H1 (cell line): Measurements from ENCODE around the gene MAGI3. TPM values are rescaled to one million over a fixed set of nuclear protein-coding genes. Genes with fewer than 3 reads are reported as not detected.
"Not testable (repeated sequence)": the region's sequence is repeated elsewhere in the genome, so short reads cannot be mapped to it uniquely, and the experiment has no call there.

Experiments
- CTCF ChIA-PET: fragments of 300-600 bp; sonication (Branson Sonifier 250); formaldehyde crosslinking; loops from one replicate; lab custom pipeline; 2021; ENCODE audit not compliant: partially characterized antibody; lab: Charles Lee
- POLR2A ChIA-PET: fragments of 300-600 bp; sonication (Branson Sonifier 250); formaldehyde crosslinking; loops from one replicate; lab custom pipeline; 2021; ENCODE audit warnings: inconsistent platforms; ENCODE audit not compliant: partially characterized antibody; lab: Charles Lee
- DNase-seq, 2 experiments: peaks; one replicate each; pipeline versions ENCODE4 v3.0.0 to v3.0.0-alpha.2; 2010 to 2022; ENCODE audit warnings: low spot score in 2 of 2, low read depth in 1 of 2, mixed read lengths in 1 of 2
- FAIRE-seq: peaks from 2 replicates; lab custom pipeline; 2011; peaks lifted over from hg19 to GRCh38; lab: Jason Lieb, UNC
- H2AFZ ChIP-seq: 2 replicates; pipeline ENCODE4 v1.8.1; 2012; ENCODE audit warnings: low read length, inconsistent platforms
- H2AK5ac ChIP-seq: 2 replicates; pipeline ENCODE4 v1.6.1; 2013; ENCODE audit warnings: low read depth, low read length
- H2BK120ac ChIP-seq: replicated peaks from 2 replicates; pipeline ENCODE3; 2013; ENCODE audit warnings: low read depth, low read length, inconsistent platforms
- H2BK12ac ChIP-seq: 2 replicates; pipeline ENCODE4 v1.6.1; 2013; ENCODE audit warnings: low read depth, low read length
- H2BK15ac ChIP-seq: 2 replicates; pipeline ENCODE4 v1.6.1; 2013; ENCODE audit warnings: low read length
- H2BK20ac ChIP-seq: 2 replicates; pipeline ENCODE4 v1.6.1; 2013; ENCODE audit warnings: low read length
- H2BK5ac ChIP-seq: 2 replicates; pipeline ENCODE4 v1.6.1; 2013; ENCODE audit warnings: low read depth, low read length
- H3K14ac ChIP-seq: 2 replicates; pipeline ENCODE4 v1.6.1; 2013; ENCODE audit warnings: inconsistent platforms; ENCODE audit not compliant: insufficient read length
- H3K18ac ChIP-seq: 2 replicates; pipeline ENCODE4 v1.6.1; 2013; ENCODE audit warnings: low read length; ENCODE audit errors: extremely low read depth
- H3K23ac ChIP-seq: 2 replicates; pipeline ENCODE4 v1.6.1; 2013; ENCODE audit warnings: inconsistent platforms; ENCODE audit not compliant: insufficient read length
- H3K23me2 ChIP-seq: 2 replicates; pipeline ENCODE4 v1.6.1; 2013; ENCODE audit warnings: low read depth, low read length
- H3K27ac ChIP-seq: 2 replicates; pipeline ENCODE4 v1.6.1; 2011; ENCODE audit warnings: low read depth, low read length, inconsistent platforms
- H3K27me3 ChIP-seq, 4 experiments: replicated peaks in 1 of 4; 1 replicate in 1 of 4; 2 replicates in 3 of 4; pipeline versions ENCODE4 v1.6.1 to v1.8.1; 2011 to 2013; ENCODE audit warnings: low read length in 3 of 4, mild to moderate bottlenecking in 3 of 4, inconsistent platforms in 2 of 4, mixed read lengths in 2 of 4, moderate library complexity in 1 of 4; ENCODE audit not compliant: control insufficient read depth in 3 of 4, insufficient read depth in 3 of 4; ENCODE audit errors: extremely low read depth in 1 of 4
- H3K36me3 ChIP-seq, 4 experiments: 2 replicates each; pipeline versions ENCODE4 v1.6.1 to v1.8.1; 2011 to 2013; ENCODE audit warnings: mild to moderate bottlenecking in 4 of 4, low read length in 3 of 4, moderate library complexity in 2 of 4, control low read depth in 1 of 4, inconsistent platforms in 1 of 4; ENCODE audit not compliant: insufficient read depth in 4 of 4, control insufficient read depth in 2 of 4
- H3K4ac ChIP-seq: replicated peaks from 2 replicates; pipeline ENCODE3; 2013; ENCODE audit warnings: low read length, low read depth, mixed read lengths, inconsistent platforms; ENCODE audit not compliant: insufficient read length
- H3K4me1 ChIP-seq, 4 experiments: replicated peaks in 1 of 4; 1 replicate in 1 of 4; 2 replicates in 3 of 4; pipeline versions ENCODE4 v1.6.1 to v1.8.1; 2011 to 2013; ENCODE audit warnings: low read length in 3 of 4, inconsistent platforms in 2 of 4, mixed read lengths in 1 of 4; ENCODE audit not compliant: insufficient read depth in 4 of 4, control insufficient read depth in 3 of 4
- H3K4me2 ChIP-seq, 2 experiments: 2 replicates each; pipeline versions ENCODE4 v1.6.1 to v1.8.1; 2011 to 2013; ENCODE audit warnings: low read depth in 2 of 2, low read length in 2 of 2, control low read depth in 1 of 2, inconsistent platforms in 1 of 2, mild to moderate bottlenecking in 1 of 2; ENCODE audit not compliant: insufficient read depth in 1 of 2
- H3K4me3 ChIP-seq, 4 experiments: fragments of 200-600, 300-600 bp in 1 of 4; sonication (generic), shearing (Covaris generic), sonication (Bioruptor Twin) in 1 of 4; 2 replicates each; pipeline versions ENCODE4 v1.5.1 to v1.8.1; 2011 to 2016; ENCODE audit warnings: low read length in 4 of 4, low read depth in 3 of 4, control low read depth in 2 of 4, inconsistent platforms in 2 of 4, mild to moderate bottlenecking in 2 of 4, mixed read lengths in 1 of 4, moderate library complexity in 1 of 4; ENCODE audit not compliant: insufficient read depth in 2 of 4; ENCODE audit errors: extremely low read depth in 1 of 4
- H3K56ac ChIP-seq: replicated peaks from 2 replicates; pipeline ENCODE3; 2013; ENCODE audit warnings: low read depth, mild to moderate bottlenecking, mixed read lengths, low read length, inconsistent platforms; ENCODE audit not compliant: insufficient read length
- H3K79me1 ChIP-seq: 2 replicates; pipeline ENCODE4 v1.6.1; 2013; ENCODE audit warnings: low read depth, low read length, control low read depth
- H3K79me2 ChIP-seq, 2 experiments: 2 replicates each; pipeline versions ENCODE4 v1.6.1 to v1.8.1; 2012 to 2013; ENCODE audit warnings: low read length in 2 of 2, mild to moderate bottlenecking in 2 of 2, inconsistent platforms in 1 of 2; ENCODE audit not compliant: insufficient read depth in 2 of 2, control insufficient read depth in 1 of 2
- H3K9ac ChIP-seq, 4 experiments: replicated peaks in 1 of 4; 1 replicate in 1 of 4; 2 replicates in 3 of 4; pipeline versions ENCODE4 v1.6.1 to v1.8.1; 2011 to 2013; ENCODE audit warnings: low read depth in 3 of 4, low read length in 3 of 4, control low read depth in 2 of 4, mild to moderate bottlenecking in 2 of 4, moderate library complexity in 2 of 4, inconsistent platforms in 1 of 4; ENCODE audit errors: extremely low read depth in 1 of 4
- H3K9me3 ChIP-seq, 2 experiments: 2 replicates each; pipeline versions ENCODE4 v1.6.1 to v1.8.1; 2012 to 2013; ENCODE audit warnings: mild to moderate bottlenecking in 2 of 2, moderate library complexity in 2 of 2, control low read depth in 1 of 2, inconsistent platforms in 1 of 2, low read depth in 1 of 2, low read length in 1 of 2, mixed read lengths in 1 of 2; ENCODE audit not compliant: insufficient read depth in 2 of 2
- H4K20me1 ChIP-seq, 2 experiments: replicated peaks in 1 of 2; 2 replicates each; pipeline versions ENCODE3 to v1.8.1; 2011 to 2013; ENCODE audit warnings: inconsistent platforms in 2 of 2, low read length in 2 of 2, mild to moderate bottlenecking in 1 of 2; ENCODE audit not compliant: insufficient read depth in 2 of 2, control insufficient read depth in 1 of 2
- H4K5ac ChIP-seq: 2 replicates; pipeline ENCODE4 v1.6.1; 2013; ENCODE audit warnings: low read length, low read depth, mixed read lengths, inconsistent platforms; ENCODE audit not compliant: insufficient read length
- H4K8ac ChIP-seq: 2 replicates; pipeline ENCODE4 v1.8.0; 2013; ENCODE audit warnings: mild to moderate bottlenecking, moderate library complexity, low read length, inconsistent platforms; ENCODE audit not compliant: insufficient read depth; ENCODE audit errors: extremely low read depth
- H4K91ac ChIP-seq: replicated peaks from 2 replicates; pipeline ENCODE3; 2013; ENCODE audit warnings: low read length, mixed read lengths, inconsistent platforms; ENCODE audit not compliant: insufficient read length
- KDM5A ChIP-seq: fragments of 200-600 bp; IDR thresholded peaks from 2 replicates; pipeline ENCODE4 v1.7.1; 2012; ENCODE audit warnings: mild to moderate bottlenecking, low read length, inconsistent platforms, mixed read lengths
- NRF1 ChIP-seq: IDR thresholded peaks from 2 replicates; pipeline ENCODE4 v1.6.1; 2011; ENCODE audit warnings: mild to moderate bottlenecking, low read depth, low read length, improper control_type of control experiment
- RXRA ChIP-seq: IDR thresholded peaks from 2 replicates; pipeline ENCODE4 v1.6.1; 2011; ENCODE audit warnings: low read depth, mild to moderate bottlenecking, low read length, moderate library complexity; ENCODE audit not compliant: insufficient read depth
- SRF ChIP-seq: IDR thresholded peaks from 2 replicates; pipeline ENCODE4 v1.6.1; 2011; ENCODE audit warnings: mild to moderate bottlenecking, low read depth, low read length, moderate library complexity
- TEAD4 ChIP-seq: IDR thresholded peaks from 2 replicates; pipeline ENCODE4 v1.6.1; 2012; ENCODE audit warnings: low read depth, low read length, inconsistent platforms, mixed read lengths
- WGBS, 2 experiments: shearing (Covaris generic) in 1 of 2; methylation state at CpG; one replicate each; pipeline versions ENCODE4 v1.1.6 to v1.1.7; 2013 to 2015; ENCODE audit warnings: low lambda C conversion rate in 2 of 2, mixed read lengths in 2 of 2, inconsistent platforms in 1 of 2, low coverage in 1 of 2, missing lambda C conversion rate in 1 of 2; ENCODE audit not compliant: insufficient replicate concordance in 2 of 2, insufficient coverage in 1 of 2, insufficient read length in 1 of 2; ENCODE audit errors: extremely low coverage in 1 of 2, missing lambda C conversion rate in 1 of 2; 5-methylcytosine and 5-hydroxymethylcytosine counted together
- polyA plus RNA-seq, 7 experiments: library from polyadenylated mRNA; depleted of rRNA in 3 of 7; stranded (reverse) in 5 of 7; unstranded in 2 of 7; fragments of >200 nt in 5 of 7; fragments of 200-250 nt in 2 of 7; gene quantifications; 1 replicate in 5 of 7; 2 replicates in 1 of 7; 4 replicates in 1 of 7; pipeline versions ENCODE4 v1.2.1 to v1.2.3, GENCODE V29; 2011 to 2013; ENCODE audit warnings: missing spikeins in 2 of 7, mixed read lengths in 2 of 7
- total RNA-seq: library from RNA; stranded (reverse); fragmentation: NEBNext Ultra II Directional; extraction: Animal tissue kit (Norgen Biotek cat#: 25700); gene quantifications from 2 replicates; pipeline ENCODE4 v1.2.1, GENCODE V29; 2021

The MAGI3 gene
- total and polyA plus RNA-seq, 2 of the 8 experiments (the other 6 are each of a cell fraction or from before 2014, with no cell fraction given), result 2.3 to 7.8 TPM

DNA sequence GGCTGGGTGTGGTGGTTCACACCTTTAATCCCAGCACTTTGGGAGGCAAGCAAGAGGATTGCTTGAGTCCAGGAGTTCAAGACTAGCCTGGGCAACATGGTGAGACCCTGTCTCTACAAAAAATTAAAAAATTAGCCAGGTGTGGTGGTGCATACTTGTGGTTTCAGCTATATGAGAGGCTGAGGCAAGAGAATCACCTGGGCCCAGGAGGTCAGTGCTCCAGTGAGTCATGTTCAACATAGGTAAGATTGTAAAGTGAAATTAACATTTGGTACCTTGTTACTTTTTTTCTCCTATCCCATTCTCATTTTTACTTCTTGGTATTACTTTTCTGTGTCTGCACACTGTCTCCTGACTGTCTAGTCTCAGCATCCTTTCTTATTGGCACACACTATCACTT, 19.0 kb downstream of the MAGI3 start (continued):
- TF ChIP-seq KDM5A, result no peak
- no peak for TF ChIP-seq SRF
- TF ChIP-seq NRF1, result no peak
- TF ChIP-seq TEAD4, result no peak
- no peak for TF ChIP-seq RXRA

DNA sequence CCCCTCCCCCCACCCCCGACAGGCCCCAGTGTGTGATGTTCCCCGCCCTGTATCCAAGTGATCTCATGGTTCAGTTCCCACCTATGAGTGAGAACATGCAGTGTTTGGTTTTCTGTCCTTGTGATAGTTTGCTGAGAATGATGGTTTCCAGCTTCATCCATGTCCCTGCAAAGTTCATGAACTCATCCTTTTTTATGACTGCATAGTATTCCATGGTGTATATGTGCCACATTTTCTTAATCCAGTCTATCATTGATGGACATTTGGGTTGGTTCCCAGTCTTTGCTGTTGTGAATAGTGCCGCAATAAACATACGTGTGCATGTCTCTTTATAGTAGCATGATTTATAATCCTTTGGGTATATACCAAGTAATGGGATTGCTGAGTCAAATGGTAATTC, 21.7 kb downstream of the MAGI3 start:
- H4K91ac ChIP-seq, H4K5ac ChIP-seq, H3K27ac ChIP-seq, H3K23ac ChIP-seq, H3K4me2 ChIP-seq, H3K79me2 ChIP-seq, H3K27me3 ChIP-seq, H3K4me3 ChIP-seq, H2BK15ac ChIP-seq, H2BK5ac ChIP-seq, CTCF ChIA-PET, POLR2A ChIA-PET, H3K14ac ChIP-seq, H3K4me1 ChIP-seq, H3K79me1 ChIP-seq, H3K23me2 ChIP-seq, H3K18ac ChIP-seq, H2BK20ac ChIP-seq, H3K36me3 ChIP-seq, H3K56ac ChIP-seq, H3K9me3 ChIP-seq, H3K4ac ChIP-seq, H3K9ac ChIP-seq, DNase-seq, H2BK12ac ChIP-seq, FAIRE-seq, H4K8ac ChIP-seq, H2AK5ac ChIP-seq, H2BK120ac ChIP-seq, H4K20me1 ChIP-seq, H2AFZ ChIP-seq: not testable (repeated sequence)
- WGBS, 2 experiments, result 86% methylated on average over 4 of the region's 4 CpGs; no CpG with 5 or more reads in 1 of the 2 experiments
